Prostate gland (tissue), 2 donors: ENCODE measurements around the gene PPFIA2.

Source experiments
- POLR2A ChIP-seq: fragments of 450-650 bp; IDR thresholded peaks from one replicate; pipeline ENCODE4 v1.6.1; 2016; ENCODE audit warnings: antibody characterized with exemption, mild to moderate bottlenecking
- POLR2AphosphoS5 ChIP-seq: sonication (generic); formaldehyde crosslinking; IDR thresholded peaks from one replicate; pipeline ENCODE4 v1.6.1; 2017; ENCODE audit warnings: antibody characterized with exemption
- TF ChIP-seq, protein P1 (sequence below), 4 experiments: fragments of 200-600 bp in 2 of 4; fragments of 450-650 bp in 2 of 4; sonication (generic) in 2 of 4; IDR thresholded peaks; 1 replicate in 3 of 4; 2 replicates in 1 of 4; pipeline ENCODE4 v1.5.1; 2016 to 2019; ENCODE audit warnings: antibody characterized with exemption in 4 of 4, mild to moderate bottlenecking in 2 of 4, moderate library complexity in 2 of 4

DNA sequence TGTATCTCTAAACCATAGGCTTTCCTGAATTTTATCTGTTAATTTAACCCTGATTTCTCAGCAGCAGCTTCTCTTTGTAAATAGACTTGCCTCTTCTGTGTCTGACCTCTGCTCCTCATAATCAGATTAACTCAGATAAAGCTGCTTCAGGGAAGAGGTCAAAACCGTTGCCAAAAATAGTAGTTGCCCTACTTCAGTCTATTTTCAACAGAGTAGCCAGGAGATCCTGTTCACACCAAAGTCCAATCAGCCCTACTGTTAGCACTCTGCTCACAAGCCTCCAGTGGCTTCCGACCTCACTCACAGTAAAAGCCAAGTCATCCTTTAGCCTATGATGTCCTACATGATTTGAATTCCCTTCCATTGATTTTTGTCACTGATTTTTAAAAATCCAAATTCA lies 258.4 kb downstream of the PPFIA2 start:
- TF ChIP-seq, protein P1, sequence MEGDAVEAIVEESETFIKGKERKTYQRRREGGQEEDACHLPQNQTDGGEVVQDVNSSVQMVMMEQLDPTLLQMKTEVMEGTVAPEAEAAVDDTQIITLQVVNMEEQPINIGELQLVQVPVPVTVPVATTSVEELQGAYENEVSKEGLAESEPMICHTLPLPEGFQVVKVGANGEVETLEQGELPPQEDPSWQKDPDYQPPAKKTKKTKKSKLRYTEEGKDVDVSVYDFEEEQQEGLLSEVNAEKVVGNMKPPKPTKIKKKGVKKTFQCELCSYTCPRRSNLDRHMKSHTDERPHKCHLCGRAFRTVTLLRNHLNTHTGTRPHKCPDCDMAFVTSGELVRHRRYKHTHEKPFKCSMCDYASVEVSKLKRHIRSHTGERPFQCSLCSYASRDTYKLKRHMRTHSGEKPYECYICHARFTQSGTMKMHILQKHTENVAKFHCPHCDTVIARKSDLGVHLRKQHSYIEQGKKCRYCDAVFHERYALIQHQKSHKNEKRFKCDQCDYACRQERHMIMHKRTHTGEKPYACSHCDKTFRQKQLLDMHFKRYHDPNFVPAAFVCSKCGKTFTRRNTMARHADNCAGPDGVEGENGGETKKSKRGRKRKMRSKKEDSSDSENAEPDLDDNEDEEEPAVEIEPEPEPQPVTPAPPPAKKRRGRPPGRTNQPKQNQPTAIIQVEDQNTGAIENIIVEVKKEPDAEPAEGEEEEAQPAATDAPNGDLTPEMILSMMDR (IDR thresholded peaks at IDR 0.05), result no peak
- no peak for TF ChIP-seq POLR2A
- TF ChIP-seq POLR2AphosphoS5, result no peak
